Gastroesophageal sphincter (tissue), 3 donors: ENCODE results near the gene ZFYVE1.

ENCODE experiments used
- CTCF ChIP-seq, 4 experiments: fragments of 200-600 bp in 2 of 4; fragments of 450-650 bp in 2 of 4; sonication (generic) in 1 of 4; IDR thresholded peaks; one replicate each; pipeline ENCODE4 v1.5.1; 2017 to 2019; ENCODE audit warnings: antibody characterized with exemption in 4 of 4, mild to moderate bottlenecking in 2 of 4, moderate library complexity in 2 of 4
- POLR2A ChIP-seq, 2 donors: fragments of 450-650 bp; IDR thresholded peaks; one replicate each; pipeline ENCODE4 v1.6.1; 2017; ENCODE audit warnings: antibody characterized with exemption in 2 of 2, mild to moderate bottlenecking in 2 of 2, moderate library complexity in 1 of 2

GRCh38 chr14:72980863-72981262, 46.0 kb downstream of the ZFYVE1 start:
- TF ChIP-seq CTCF (IDR thresholded peaks at IDR 0.05) (no peak), POLR2A (IDR thresholded peaks at IDR 0.05) (no peak)
